Smooth muscle cell (in vitro differentiated cells): ENCODE data around the gene CPEB1. TPM values are rescaled to one million over a fixed set of nuclear protein-coding genes. Genes with fewer than 3 reads are reported as not detected.

Experiments
- DNase-seq: peaks from one replicate; lab custom pipeline; 2025; ENCODE audit not compliant: unreplicated experiment; lab: John Stamatoyannopoulos, UW
- H2AFZ ChIP-seq: fragments of 200-600 bp; sonication (generic); 2 replicates; pipeline ENCODE4 v1.6.0; 2016; ENCODE audit warnings: antibody characterized with exemption, low read depth, mild to moderate bottlenecking
- H3F3A ChIP-seq: fragments of 200-600 bp; sonication (generic); 2 replicates; pipeline ENCODE4 v1.6.0; 2017; ENCODE audit warnings: antibody characterized with exemption, low read depth
- H3K27ac ChIP-seq: fragments of 200-600 bp; sonication (generic); 2 replicates; pipeline ENCODE4 v1.5.1; 2016; ENCODE audit warnings: low read depth, mild to moderate bottlenecking
- H3K27me3 ChIP-seq: fragments of 200-600 bp; sonication (generic); 2 replicates; pipeline ENCODE4 v1.6.1; 2016; ENCODE audit warnings: low read depth, mild to moderate bottlenecking
- H3K36me3 ChIP-seq: fragments of 200-600 bp; sonication (generic); 2 replicates; pipeline ENCODE4 v1.5.1; 2016; ENCODE audit warnings: low read depth
- H3K4me1 ChIP-seq: fragments of 200-600 bp; sonication (generic); 2 replicates; pipeline ENCODE4 v1.5.1; 2016; ENCODE audit warnings: low read depth
- H3K4me2 ChIP-seq: fragments of 200-600 bp; sonication (generic); 2 replicates; pipeline ENCODE4 v1.6.0; 2016; ENCODE audit warnings: mild to moderate bottlenecking
- H3K4me3 ChIP-seq: fragments of 200-600 bp; sonication (generic); 2 replicates; pipeline ENCODE4 v1.5.1; 2016; ENCODE audit warnings: mild to moderate bottlenecking
- H3K79me2 ChIP-seq: fragments of 200-600 bp; sonication (generic); 2 replicates; pipeline ENCODE4 v1.6.0; 2016; ENCODE audit warnings: low read depth, mild to moderate bottlenecking
- H3K9ac ChIP-seq: fragments of 200-600 bp; sonication (generic); 2 replicates; pipeline ENCODE4 v1.6.0; 2016; ENCODE audit warnings: low read depth
- H3K9me3 ChIP-seq: fragments of 200-600 bp; sonication (generic); replicated peaks from 2 replicates; pipeline ENCODE4 v1.5.1; 2016; ENCODE audit warnings: low read depth
- H4K20me1 ChIP-seq: fragments of 200-600 bp; sonication (generic); 2 replicates; pipeline ENCODE4 v1.6.0; 2016; ENCODE audit warnings: low read depth
- CTCF ChIP-seq: fragments of 200-600 bp; sonication (generic); IDR thresholded peaks from 2 replicates; pipeline ENCODE4 v1.5.1; 2017; ENCODE audit warnings: borderline replicate concordance, mild to moderate bottlenecking, antibody characterized with exemption; ENCODE audit not compliant: insufficient read depth, poor library complexity, severe bottlenecking
- WGBS: methylation state at CpG from one replicate; pipeline ENCODE4 v1.1.7; 2016; ENCODE audit warnings: low lambda C conversion rate; 5-methylcytosine and 5-hydroxymethylcytosine counted together
- polyA plus RNA-seq: library from polyadenylated mRNA; unstranded; fragments of >200 nt; fragmentation: Nextera tagmentation; extraction: Ambion mirVana; gene quantifications from 2 replicates; pipeline ENCODE4 v1.2.1, GENCODE V29; 2016
- total RNA-seq: library from RNA; depleted of rRNA; stranded (reverse); fragments of >200 nt; gene quantifications from 2 replicates; pipeline ENCODE4 v1.2.3, GENCODE V29; 2014

CPEB1 gene
- total and polyA plus RNA-seq, 2 experiments from 2014 or later = 5.8 to 9.8 TPM

- Histone ChIP-seq H4K20me1 (no peaks in the 10 kb centered on the region), H3K9ac (no peak overlapping the region), H3K79me2 (no peaks in the 10 kb centered on the region), H3K36me3 (no peaks in the 10 kb centered on the region), H3K27ac (no peak overlapping the region), H3K4me3 (no peak overlapping the region), H2AFZ (no peak overlapping the region), H3K4me2 (no peak overlapping the region), H3F3A (no peaks in the 10 kb centered on the region), H3K4me1 (no peaks in the 10 kb centered on the region), H3K9me3 (no peaks in the 10 kb centered on the region), H3K27me3 (no peaks in the 10 kb centered on the region)
- DNase-seq = no peak
- no peak for TF ChIP-seq CTCF
- WGBS = 84% methylated on average over 5 of the region's 5 CpGs
Measured at GRCh38 chr15:82664021-82664420, 16.9 kb upstream of the CPEB1 start.

- Histone ChIP-seq H3K27me3 (no peaks in the 10 kb centered on the region), H3K27ac (no peak overlapping the region), H2AFZ (no peak overlapping the region), H3K36me3 (no peaks in the 10 kb centered on the region), H3K4me1 (no peaks in the 10 kb centered on the region), H3K4me3 (no peak overlapping the region), H3K9me3 (no peaks in the 10 kb centered on the region), H3K79me2 (no peaks in the 10 kb centered on the region), H3F3A (no peaks in the 10 kb centered on the region), H3K4me2 (no peak overlapping the region), H4K20me1 (no peaks in the 10 kb centered on the region), H3K9ac (no peak overlapping the region)
- no peak for DNase-seq
- TF ChIP-seq CTCF = no peak
- 20% methylated on average over 4 of the region's 4 CpGs for WGBS
Measured at GRCh38 chr15:82663186-82663600, 16.0 kb upstream of the CPEB1 start.

GRCh38 chr15:82662641-82663040, 15.5 kb upstream of the CPEB1 start:
- Histone ChIP-seq H3K4me2 (no peak overlapping the region), H3K9ac (no peak overlapping the region), H3K4me3 (no peak overlapping the region), H3K9me3 (no peaks in the 10 kb centered on the region), H4K20me1 (no peaks in the 10 kb centered on the region), H3F3A (no peaks in the 10 kb centered on the region), H3K79me2 (no peaks in the 10 kb centered on the region), H3K36me3 (no peaks in the 10 kb centered on the region), H3K27me3 (peaks cover under 1% of the 10 kb centered on the region), H3K4me1 (no peaks in the 10 kb centered on the region), H3K27ac (no peak overlapping the region), H2AFZ (no peak overlapping the region)
- WGBS = 80% methylated on average over 9 of the region's 9 CpGs
- TF ChIP-seq CTCF = no peak
- DNase-seq = no peak

- no peak overlapping the region for H3K4me2 ChIP-seq
- no peak overlapping the region for H3K9ac ChIP-seq
- H3K9me3 ChIP-seq = no peaks in the 10 kb centered on the region
- H3K4me1 ChIP-seq = no peaks in the 10 kb centered on the region
- H3K27me3 ChIP-seq = peaks cover 4% of the 10 kb centered on the region
- no peak overlapping the region for H3K27ac ChIP-seq
- TF ChIP-seq CTCF = no peak
- H3F3A ChIP-seq = no peaks in the 10 kb centered on the region
- no peak overlapping the region for H2AFZ ChIP-seq
- 82% methylated on average over 1 of the region's 1 CpG for WGBS
- no peaks in the 10 kb centered on the region for H4K20me1 ChIP-seq
- H3K36me3 ChIP-seq = no peaks in the 10 kb centered on the region
- no peaks in the 10 kb centered on the region for H3K79me2 ChIP-seq
- DNase-seq = no peak
- H3K4me3 ChIP-seq = no peak overlapping the region
Measured at GRCh38 chr15:82660378-82660777, 13.2 kb upstream of the CPEB1 start.
